Spinal cord (tissue), 10 donors: ENCODE data around the gene PROK1. TPM values are rescaled to one million over a fixed set of nuclear protein-coding genes. Genes with fewer than 3 reads are reported as not detected.

Source experiments
- DNase-seq, 6 donors: peaks; one replicate each; pipeline versions ENCODE4 v3.0.0 to v3.0.0-alpha.2; 2013 to 2015; ENCODE audit warnings: low spot score in 6 of 6, low read depth in 4 of 6
- H3K27ac ChIP-seq: one replicate; pipeline ENCODE4 v1.5.1; 2013; ENCODE audit warnings: low read depth, low read length, control low read depth
- H3K27me3 ChIP-seq: one replicate; pipeline ENCODE4 v1.6.1; 2013; ENCODE audit warnings: low read length; ENCODE audit not compliant: control insufficient read depth, insufficient read depth
- H3K36me3 ChIP-seq: one replicate; pipeline ENCODE4 v1.6.1; 2013; ENCODE audit warnings: low read length; ENCODE audit not compliant: control insufficient read depth, insufficient read depth
- H3K4me1 ChIP-seq: one replicate; pipeline ENCODE4 v1.6.1; 2013; ENCODE audit warnings: low read length; ENCODE audit not compliant: control insufficient read depth, insufficient read depth
- H3K4me3 ChIP-seq: one replicate; pipeline ENCODE4 v1.5.1; 2013; ENCODE audit warnings: low read depth, low read length, control low read depth
- H3K9me3 ChIP-seq: one replicate; pipeline ENCODE4 v1.6.1; 2013; ENCODE audit warnings: low read length; ENCODE audit not compliant: control insufficient read depth, insufficient read depth
- WGBS: methylation state at CpG from one replicate; pipeline ENCODE4 v1.1.5; 2013; ENCODE audit warnings: missing lambda C conversion rate; ENCODE audit not compliant: insufficient coverage; 5-methylcytosine and 5-hydroxymethylcytosine counted together
- polyA plus RNA-seq, 2 donors: library from polyadenylated mRNA; unstranded; fragments of 120-200 nt; gene quantifications; one replicate each; pipeline ENCODE4 v1.2.1, GENCODE V29; 2013; ENCODE audit not compliant: insufficient read length in 2 of 2
- total RNA-seq, 2 donors: library from RNA; depleted of rRNA in 1 of 2; stranded (reverse); fragments of 120-200 nt in 1 of 2; fragments of >200 nt in 1 of 2; gene quantifications; one replicate each; pipeline versions ENCODE4 v1.2.3 to v1.2.4, GENCODE V29; 2013 to 2014
- donor health status: healthy.

The PROK1 gene
- total and polyA plus RNA-seq, 4 donors = 0.17 to 1.0 (median 0.44) TPM

GRCh38 chr1:110443451-110443850 lies 7.5 kb upstream of the PROK1 start:
- no peak for DNase-seq
- Histone ChIP-seq H3K36me3 (no peaks in the 10 kb centered on the region), H3K4me3 (no peak overlapping the region), H3K9me3 (no peaks in the 10 kb centered on the region), H3K27me3 (no peaks in the 10 kb centered on the region), H3K4me1 (no peaks in the 10 kb centered on the region), H3K27ac (no peak overlapping the region)
- WGBS = 74% methylated on average over 6 of the region's 8 CpGs

- Histone ChIP-seq H3K36me3 (no peaks in the 10 kb centered on the region), H3K4me3 (no peak overlapping the region), H3K27ac (no peak overlapping the region), H3K4me1 (no peaks in the 10 kb centered on the region), H3K9me3 (no peaks in the 10 kb centered on the region), H3K27me3 (no peaks in the 10 kb centered on the region)
- 89% methylated on average over 7 of the region's 8 CpGs for WGBS
- no peak for DNase-seq
Measured at GRCh38 chr1:110444561-110444960, 6.4 kb upstream of the PROK1 start.

- Histone ChIP-seq H3K9me3 (no peaks in the 10 kb centered on the region), H3K36me3 (no peaks in the 10 kb centered on the region), H3K27me3 (no peaks in the 10 kb centered on the region), H3K27ac (no peak overlapping the region), H3K4me3 (no peak overlapping the region), H3K4me1 (peaks cover 4% of the 10 kb centered on the region)
- DNase-seq = no peak
- 72% methylated on average over 4 of the region's 12 CpGs for WGBS
Measured at GRCh38 chr1:110449661-110450651, 993 bp upstream of the PROK1 start.

- Histone ChIP-seq H3K36me3 (no peaks in the 10 kb centered on the region), H3K4me3 (no peak overlapping the region), H3K4me1 (peaks cover 4% of the 10 kb centered on the region), H3K9me3 (no peaks in the 10 kb centered on the region), H3K27ac (no peak overlapping the region), H3K27me3 (no peaks in the 10 kb centered on the region)
- DNase-seq = no peak
- 53% methylated on average over 5 of the region's 7 CpGs for WGBS
Measured at GRCh38 chr1:110452330-110452729, 1.4 kb downstream of the PROK1 start.

- no peak for DNase-seq
- no peaks in the 10 kb centered on the region for H3K9me3 ChIP-seq
- no peaks in the 10 kb centered on the region for H3K36me3 ChIP-seq
- H3K27me3 ChIP-seq = no peaks in the 10 kb centered on the region
- H3K27ac ChIP-seq = no peak overlapping the region
- 89% methylated on average over 9 of the region's 9 CpGs for WGBS
- H3K4me3 ChIP-seq = no peak overlapping the region
- peaks cover 4% of the 10 kb centered on the region for H3K4me1 ChIP-seq
Measured at GRCh38 chr1:110453829-110454228, 2.9 kb downstream of the PROK1 start.

- 100% methylated on average over 1 of the region's 1 CpG for WGBS
Measured at GRCh38 chr1:110454328-110454727, 3.4 kb downstream of the PROK1 start.

GRCh38 chr1:110455151-110455550 lies 4.2 kb downstream of the PROK1 start:
- Histone ChIP-seq H3K27ac (no peak overlapping the region), H3K4me1 (peaks cover 4% of the 10 kb centered on the region), H3K9me3 (no peaks in the 10 kb centered on the region), H3K4me3 (no peak overlapping the region), H3K27me3 (no peaks in the 10 kb centered on the region), H3K36me3 (no peaks in the 10 kb centered on the region)
- no peak for DNase-seq
- 33% methylated on average over 5 of the region's 8 CpGs for WGBS

More at GRCh38 chr1:110454328-110454727, 3.4 kb downstream of the PROK1 start:
- H3K27ac ChIP-seq = no peak overlapping the region
- no peak for DNase-seq
- no peaks in the 10 kb centered on the region for H3K36me3 ChIP-seq
- peaks cover 4% of the 10 kb centered on the region for H3K4me1 ChIP-seq
- H3K27me3 ChIP-seq = no peaks in the 10 kb centered on the region
- no peaks in the 10 kb centered on the region for H3K9me3 ChIP-seq
- H3K4me3 ChIP-seq = no peak overlapping the region

GRCh38 chr1:110457206-110457605 lies 6.3 kb downstream of the PROK1 start:
- Histone ChIP-seq H3K4me1 (peaks cover 4% of the 10 kb centered on the region), H3K4me3 (no peak overlapping the region), H3K27ac (no peak overlapping the region), H3K36me3 (no peaks in the 10 kb centered on the region), H3K27me3 (no peaks in the 10 kb centered on the region), H3K9me3 (no peaks in the 10 kb centered on the region)
- DNase-seq = no peak
- 83% methylated on average over 3 of the region's 5 CpGs for WGBS

- peak; percentile 72 to 97 (median 86) for DNase-seq
- no peaks in the 10 kb centered on the region for H3K36me3 ChIP-seq
- peaks cover 11% of the 10 kb centered on the region for H3K4me1 ChIP-seq
- H3K4me3 ChIP-seq = no peak overlapping the region
- H3K27me3 ChIP-seq = no peaks in the 10 kb centered on the region
- H3K9me3 ChIP-seq = no peaks in the 10 kb centered on the region
- H3K27ac ChIP-seq = no peak overlapping the region
- 47% methylated on average over 9 of the region's 11 CpGs for WGBS
Measured at GRCh38 chr1:110460253-110461220, 9.6 kb downstream of the PROK1 start.
